Karpas-422 (cell line): ENCODE measurements around the gene PLXNA4. TPM values are rescaled to one million over a fixed set of nuclear protein-coding genes. Genes with fewer than 3 reads are reported as not detected.
"Not testable (repeated sequence)": the region's sequence is repeated elsewhere in the genome, so short reads cannot be mapped to it uniquely, and the experiment has no call there.

Experiments used
- DNase-seq: peaks from one replicate; pipeline ENCODE4 v3.0.0-alpha.2; 2015
- H2AFZ ChIP-seq: fragments of 200-600 bp; sonication (generic); 2 replicates; pipeline ENCODE4 v1.6.1; 2014; ENCODE audit warnings: antibody characterized with exemption, low read length, mixed read lengths
- H3K27ac ChIP-seq: fragments of 200-600 bp; sonication (generic); 2 replicates; pipeline ENCODE4 v1.5.1; 2014; ENCODE audit warnings: mild to moderate bottlenecking, low read length, moderate library complexity
- H3K27me3 ChIP-seq: fragments of 200-600 bp; sonication (generic); 2 replicates; pipeline ENCODE4 v1.6.1; 2014; ENCODE audit warnings: low read length, mixed read lengths
- H3K36me3 ChIP-seq: fragments of 200-600 bp; sonication (generic); 2 replicates; pipeline ENCODE4 v1.6.1; 2014; ENCODE audit warnings: low read length, mixed read lengths; ENCODE audit not compliant: insufficient read depth
- H3K4me1 ChIP-seq: fragments of 200-600 bp; sonication (generic); 2 replicates; pipeline ENCODE4 v1.6.1; 2014; ENCODE audit warnings: mild to moderate bottlenecking, low read length, mixed read lengths
- H3K4me2 ChIP-seq: fragments of 200-600 bp; sonication (generic); 2 replicates; pipeline ENCODE4 v1.6.1; 2014; ENCODE audit warnings: low read length, low read depth, mild to moderate bottlenecking; ENCODE audit not compliant: poor library complexity, severe bottlenecking
- H3K4me3 ChIP-seq: fragments of 200-600 bp; sonication (generic); 2 replicates; pipeline ENCODE4 v1.5.1; 2014; ENCODE audit warnings: mild to moderate bottlenecking, antibody characterized with exemption, low read length, mixed read lengths
- H3K79me2 ChIP-seq: fragments of 200-600 bp; sonication (generic); 2 replicates; pipeline ENCODE4 v1.6.1; 2014; ENCODE audit warnings: mild to moderate bottlenecking, low read length, mixed read lengths
- H3K9ac ChIP-seq: fragments of 200-600 bp; sonication (generic); 2 replicates; pipeline ENCODE4 v1.6.0; 2014; ENCODE audit warnings: low read length
- H3K9me2 ChIP-seq: fragments of 200-600 bp; sonication (generic), shearing (Covaris generic); replicated peaks from 2 replicates; pipeline ENCODE4 v1.6.0; 2014; ENCODE audit warnings: mild to moderate bottlenecking, low read length, moderate library complexity; ENCODE audit not compliant: insufficient read depth
- H3K9me3 ChIP-seq: fragments of 300-700, 200-600 bp; sonication (generic); 2 replicates; pipeline ENCODE4 v1.6.1; 2014; ENCODE audit warnings: low read length, mixed read lengths
- H4K20me1 ChIP-seq: fragments of 200-600 bp; sonication (generic); 2 replicates; pipeline ENCODE4 v1.6.1; 2014; ENCODE audit warnings: mild to moderate bottlenecking, antibody characterized with exemption, low read length, low read depth; ENCODE audit not compliant: insufficient read depth
- total RNA-seq: library from RNA; depleted of rRNA; stranded (reverse); fragments of >200 nt; shearing (Covaris generic); gene quantifications from 2 replicates; pipeline ENCODE4 v1.2.3, GENCODE V29; 2014; ENCODE audit warnings: low replicate concordance

Gene PLXNA4
- total RNA-seq, 1 experiment from 2014 or later, result 0.48 TPM

- no peaks in the 10 kb centered on the region for H3K9me2 ChIP-seq
- H2AFZ ChIP-seq, result no peak overlapping the region
- no peaks in the 10 kb centered on the region for H3K9me3 ChIP-seq
- no peaks in the 10 kb centered on the region for H3K27me3 ChIP-seq
- H3K4me3 ChIP-seq, result no peak overlapping the region
- no peaks in the 10 kb centered on the region for H3K36me3 ChIP-seq
- no peaks in the 10 kb centered on the region for H4K20me1 ChIP-seq
- H3K9ac ChIP-seq, result no peak overlapping the region
- no peak overlapping the region for H3K27ac ChIP-seq
- no peak overlapping the region for H3K4me2 ChIP-seq
- no peak for DNase-seq
- no peaks in the 10 kb centered on the region for H3K4me1 ChIP-seq
- no peaks in the 10 kb centered on the region for H3K79me2 ChIP-seq
These were observed 395.8 kb downstream of the PLXNA4 start for GRCh38 chr7:132180481-132180880.

GRCh38 chr7:132179681-132180080 lies 396.6 kb downstream of the PLXNA4 start:
- Histone ChIP-seq H3K4me3 (no peak overlapping the region), H3K9me2 (no peaks in the 10 kb centered on the region), H2AFZ (no peak overlapping the region), H3K36me3 (no peaks in the 10 kb centered on the region), H3K27me3 (no peaks in the 10 kb centered on the region), H3K9me3 (no peaks in the 10 kb centered on the region), H3K4me1 (no peaks in the 10 kb centered on the region), H3K79me2 (no peaks in the 10 kb centered on the region), H3K27ac (no peak overlapping the region), H4K20me1 (no peaks in the 10 kb centered on the region), H3K4me2 (no peak overlapping the region), H3K9ac (no peak overlapping the region)
- no peak for DNase-seq

DNA sequence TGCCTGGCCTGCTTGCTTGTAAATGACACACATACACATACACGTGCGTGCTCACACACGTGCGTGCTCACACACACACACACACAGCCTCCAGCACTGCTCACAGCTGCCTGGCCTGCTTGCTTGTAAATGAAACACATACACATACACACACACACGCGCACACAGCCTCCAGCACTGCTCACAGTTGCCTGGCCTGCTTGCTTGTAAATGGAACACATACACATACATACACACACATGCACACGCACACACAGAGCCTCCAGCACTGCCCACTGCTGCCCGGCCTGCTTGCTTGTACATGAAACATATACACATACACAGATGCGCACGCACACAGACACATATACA lies 397.2 kb downstream of the PLXNA4 start:
- Histone ChIP-seq H3K79me2 (no peaks in the 10 kb centered on the region), H4K20me1 (no peaks in the 10 kb centered on the region), H3K9me2 (no peaks in the 10 kb centered on the region), H3K4me1 (no peaks in the 10 kb centered on the region), H3K4me2 (no peak overlapping the region), H3K9ac (no peak overlapping the region), H3K36me3 (no peaks in the 10 kb centered on the region), H3K27me3 (no peaks in the 10 kb centered on the region), H2AFZ (no peak overlapping the region), H3K9me3 (no peaks in the 10 kb centered on the region), H3K4me3 (no peak overlapping the region), H3K27ac (no peak overlapping the region)
- no peak for DNase-seq

DNA sequence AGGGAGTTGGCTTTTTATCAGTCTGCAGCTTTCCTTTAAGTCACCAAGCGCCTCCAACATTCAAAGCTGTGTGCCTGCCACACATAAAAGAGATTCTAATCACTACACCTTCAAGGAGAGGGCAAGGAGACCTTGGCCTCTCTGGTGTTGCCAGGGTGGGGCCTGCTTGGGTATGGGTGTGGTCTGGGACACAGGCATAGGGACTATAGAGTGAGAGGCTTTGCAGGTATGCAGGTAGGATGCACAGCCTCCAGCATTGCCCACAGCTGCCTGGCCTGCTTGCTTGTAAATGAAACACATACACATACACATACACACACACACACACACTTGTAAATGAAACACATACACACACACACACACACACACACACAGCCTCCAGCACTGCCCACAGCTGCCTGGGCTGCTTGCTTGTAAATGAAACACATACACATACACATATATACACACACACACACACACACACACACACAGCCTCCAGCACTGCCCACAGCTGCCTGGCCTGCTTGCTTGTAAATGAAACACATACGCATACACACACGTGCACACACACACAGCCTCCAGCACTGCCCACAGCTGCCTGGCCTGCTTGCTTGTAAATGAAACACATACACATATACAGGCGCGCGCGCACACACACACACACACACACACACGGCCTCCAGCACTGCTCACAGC lies 397.7 kb downstream of the PLXNA4 start:
- not testable (repeated sequence) for H3K9me3 ChIP-seq, H3K9me2 ChIP-seq, H4K20me1 ChIP-seq, H2AFZ ChIP-seq, H3K79me2 ChIP-seq, H3K36me3 ChIP-seq, H3K4me1 ChIP-seq, H3K27me3 ChIP-seq, DNase-seq, H3K4me2 ChIP-seq, H3K27ac ChIP-seq, H3K9ac ChIP-seq, H3K4me3 ChIP-seq

- H3K27me3 ChIP-seq, result no peaks in the 10 kb centered on the region
- no peak overlapping the region for H3K4me3 ChIP-seq
- no peaks in the 10 kb centered on the region for H3K9me3 ChIP-seq
- no peak for DNase-seq
- H3K4me1 ChIP-seq, result no peaks in the 10 kb centered on the region
- no peak overlapping the region for H2AFZ ChIP-seq
- H4K20me1 ChIP-seq, result no peaks in the 10 kb centered on the region
- no peaks in the 10 kb centered on the region for H3K9me2 ChIP-seq
- H3K27ac ChIP-seq, result no peak overlapping the region
- no peaks in the 10 kb centered on the region for H3K36me3 ChIP-seq
- H3K79me2 ChIP-seq, result no peaks in the 10 kb centered on the region
- H3K9ac ChIP-seq, result no peak overlapping the region
- H3K4me2 ChIP-seq, result no peak overlapping the region
These were observed 398.4 kb downstream of the PLXNA4 start for GRCh38 chr7:132177708-132178401.

DNA sequence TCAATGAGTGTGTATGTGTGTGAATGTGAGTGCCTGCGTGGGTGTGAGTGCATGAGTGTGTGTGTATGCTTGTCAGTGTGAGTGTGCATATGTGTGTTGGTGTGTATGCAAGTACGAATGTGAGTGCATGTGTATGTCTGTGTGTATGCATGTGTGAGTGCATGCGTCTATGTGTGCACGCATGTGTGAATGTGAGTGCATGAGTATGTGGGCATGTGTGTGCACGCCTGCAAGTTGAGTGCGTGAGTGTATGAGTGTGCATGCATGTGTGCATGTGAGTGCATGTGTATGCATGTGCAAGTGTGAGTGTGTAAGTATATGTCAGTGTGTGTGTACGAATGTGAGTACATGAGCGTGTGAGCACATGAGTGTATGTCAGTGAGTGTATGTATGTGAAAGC lies 399.6 kb downstream of the PLXNA4 start:
- Histone ChIP-seq H3K79me2 (no peaks in the 10 kb centered on the region), H3K9me3 (no peaks in the 10 kb centered on the region), H3K27me3 (no peaks in the 10 kb centered on the region), H3K9me2 (no peaks in the 10 kb centered on the region), H3K4me3 (no peak overlapping the region), H2AFZ (no peak overlapping the region), H3K36me3 (no peaks in the 10 kb centered on the region), H3K4me1 (no peaks in the 10 kb centered on the region), H3K4me2 (no peak overlapping the region), H3K9ac (no peak overlapping the region), H4K20me1 (no peaks in the 10 kb centered on the region), H3K27ac (no peak overlapping the region)
- no peak for DNase-seq

DNA sequence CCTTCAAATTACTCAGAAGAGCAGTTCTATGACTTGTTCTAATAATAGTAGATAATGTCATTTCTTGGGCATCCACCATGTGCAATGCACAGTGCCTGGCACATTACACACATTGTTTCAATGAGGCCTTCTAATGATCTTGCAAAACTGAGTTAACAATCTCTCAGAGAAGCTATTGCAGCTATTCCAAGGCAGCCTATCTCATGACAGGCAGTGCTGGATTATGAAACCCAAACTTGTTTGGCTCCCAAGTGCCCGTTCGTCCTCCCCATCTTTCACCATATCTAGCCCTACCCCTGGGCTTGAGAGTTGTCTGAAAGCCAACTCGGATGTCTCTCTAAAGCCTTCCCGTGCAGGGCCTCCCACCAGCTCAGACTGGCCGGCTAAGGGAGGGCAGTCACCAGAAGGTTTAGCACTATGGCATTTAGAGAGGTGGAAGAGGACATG lies 405.1 kb downstream of the PLXNA4 start:
- Histone ChIP-seq H3K9ac (no peak overlapping the region), H3K4me2 (no peak overlapping the region), H3K36me3 (no peaks in the 10 kb centered on the region), H3K4me1 (no peaks in the 10 kb centered on the region), H3K27me3 (no peaks in the 10 kb centered on the region), H3K79me2 (no peaks in the 10 kb centered on the region), H3K4me3 (no peak overlapping the region), H3K9me3 (no peaks in the 10 kb centered on the region), H3K9me2 (no peaks in the 10 kb centered on the region), H3K27ac (no peak overlapping the region), H2AFZ (no peak overlapping the region), H4K20me1 (no peaks in the 10 kb centered on the region)
- no peak for DNase-seq

DNA sequence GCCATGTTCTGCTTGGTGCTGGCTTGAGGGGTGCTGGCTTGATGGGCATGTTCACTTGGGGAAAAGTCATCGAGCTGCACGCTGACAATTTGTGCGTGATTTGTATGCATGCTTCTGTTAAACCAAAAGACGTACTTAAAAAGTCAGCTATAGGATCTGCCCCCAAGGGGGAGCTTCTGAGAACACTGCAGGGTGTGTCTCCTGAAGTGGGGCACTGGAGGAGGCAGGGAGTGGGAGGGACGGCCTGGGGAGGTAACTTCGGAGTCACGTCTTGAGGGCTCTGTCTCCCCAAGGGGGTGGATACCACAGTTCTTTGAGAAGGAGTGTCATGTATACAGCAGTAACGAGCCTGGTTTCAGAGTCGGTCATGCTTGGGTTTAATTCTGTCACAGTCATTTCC lies 406.5 kb downstream of the PLXNA4 start:
- Histone ChIP-seq H3K9ac (no peak overlapping the region), H4K20me1 (no peaks in the 10 kb centered on the region), H3K4me3 (no peak overlapping the region), H3K4me2 (no peak overlapping the region), H3K9me3 (no peaks in the 10 kb centered on the region), H3K27ac (no peak overlapping the region), H3K36me3 (no peaks in the 10 kb centered on the region), H3K27me3 (no peaks in the 10 kb centered on the region), H3K9me2 (no peaks in the 10 kb centered on the region), H3K4me1 (no peaks in the 10 kb centered on the region), H3K79me2 (no peaks in the 10 kb centered on the region), H2AFZ (no peak overlapping the region)
- DNase-seq, result peak; percentile 48
